A549 (cell line): ENCODE measurements around the gene HIKESHI.

Source experiments
- POLR2A ChIP-seq: IDR thresholded peaks from 2 replicates; pipeline ENCODE4 v1.6.1; 2012; ENCODE audit warnings: mild to moderate bottlenecking, low read length
- TF ChIP-seq, protein P1 (sequence below): fragments of >200 bp; sonication (Bioruptor Twin); formaldehyde crosslinking; IDR thresholded peaks from 3 replicates; pipeline ENCODE4 v1.5.1; 2016
- TF ChIP-seq, protein P2 (sequence below): IDR thresholded peaks from 2 replicates; pipeline ENCODE4 v1.6.1; 2012

DNA sequence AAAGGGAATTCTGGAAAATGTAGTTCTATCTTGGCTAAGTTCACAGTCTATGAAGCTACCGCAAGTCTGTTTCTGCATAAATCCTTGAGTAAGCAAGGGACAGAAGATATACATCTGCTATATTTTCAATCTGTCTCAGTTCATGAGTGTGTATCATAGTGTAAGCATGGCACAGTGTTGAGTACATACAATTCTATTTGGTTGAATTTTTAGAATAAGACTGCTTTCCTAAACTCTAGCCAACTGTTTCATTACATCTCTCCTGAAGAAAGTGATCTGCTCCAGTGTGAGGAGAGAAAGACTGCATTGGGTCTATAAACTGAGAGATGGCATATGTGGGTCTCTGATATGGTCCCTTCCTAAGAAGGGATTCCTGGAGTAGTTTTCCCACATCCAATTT lies 70.0 kb downstream of the HIKESHI start:
- no peak for TF ChIP-seq POLR2A
- TF ChIP-seq, protein P1, sequence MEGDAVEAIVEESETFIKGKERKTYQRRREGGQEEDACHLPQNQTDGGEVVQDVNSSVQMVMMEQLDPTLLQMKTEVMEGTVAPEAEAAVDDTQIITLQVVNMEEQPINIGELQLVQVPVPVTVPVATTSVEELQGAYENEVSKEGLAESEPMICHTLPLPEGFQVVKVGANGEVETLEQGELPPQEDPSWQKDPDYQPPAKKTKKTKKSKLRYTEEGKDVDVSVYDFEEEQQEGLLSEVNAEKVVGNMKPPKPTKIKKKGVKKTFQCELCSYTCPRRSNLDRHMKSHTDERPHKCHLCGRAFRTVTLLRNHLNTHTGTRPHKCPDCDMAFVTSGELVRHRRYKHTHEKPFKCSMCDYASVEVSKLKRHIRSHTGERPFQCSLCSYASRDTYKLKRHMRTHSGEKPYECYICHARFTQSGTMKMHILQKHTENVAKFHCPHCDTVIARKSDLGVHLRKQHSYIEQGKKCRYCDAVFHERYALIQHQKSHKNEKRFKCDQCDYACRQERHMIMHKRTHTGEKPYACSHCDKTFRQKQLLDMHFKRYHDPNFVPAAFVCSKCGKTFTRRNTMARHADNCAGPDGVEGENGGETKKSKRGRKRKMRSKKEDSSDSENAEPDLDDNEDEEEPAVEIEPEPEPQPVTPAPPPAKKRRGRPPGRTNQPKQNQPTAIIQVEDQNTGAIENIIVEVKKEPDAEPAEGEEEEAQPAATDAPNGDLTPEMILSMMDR = no peak
- TF ChIP-seq, protein P2, sequence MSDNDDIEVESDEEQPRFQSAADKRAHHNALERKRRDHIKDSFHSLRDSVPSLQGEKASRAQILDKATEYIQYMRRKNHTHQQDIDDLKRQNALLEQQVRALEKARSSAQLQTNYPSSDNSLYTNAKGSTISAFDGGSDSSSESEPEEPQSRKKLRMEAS = no peak
